HepG2 (cell line): ENCODE measurements around the gene CEP170. TPM values are rescaled to one million over a fixed set of nuclear protein-coding genes. Genes with fewer than 3 reads are reported as not detected.

Experiments
- ATF4 ChIP-seq, 2 experiments: fragments of 450-650 bp in 1 of 2; sonication (generic) in 1 of 2; formaldehyde crosslinking; IDR thresholded peaks; 2 replicates each; pipeline versions ENCODE4 v1.5.0 to v1.8.0; 2020 to 2022; ENCODE audit warnings: mild to moderate bottlenecking in 1 of 2, missing genetic modification reagents in 1 of 2
- CBX2 ChIP-seq, 2 experiments: fragments of 200-600 bp in 1 of 2; sonication (generic); formaldehyde crosslinking in 1 of 2; IDR thresholded peaks; 2 replicates each; pipeline versions ENCODE4 v1.7.0 to v1.8.1; 2018 to 2022; ENCODE audit warnings: low read depth in 2 of 2, low read length in 1 of 2, mild to moderate bottlenecking in 1 of 2, missing genetic modification reagents in 1 of 2
- CHCHD3 ChIP-seq: sonication (generic); formaldehyde crosslinking; IDR thresholded peaks from 2 replicates; pipeline ENCODE4 v1.8.0; 2022; ENCODE audit warnings: mild to moderate bottlenecking, missing genetic modification reagents, moderate library complexity
- DRAP1 ChIP-seq: IDR thresholded peaks from 2 replicates; pipeline ENCODE4 v1.6.1; 2016; ENCODE audit warnings: missing genetic modification reagents, missing compliant biosample characterization
- FOXC1 ChIP-seq: sonication (generic); formaldehyde crosslinking; IDR thresholded peaks from 2 replicates; pipeline ENCODE4 v1.8.0; 2022; ENCODE audit warnings: mild to moderate bottlenecking, missing genetic modification reagents, borderline replicate concordance
- HCFC1 ChIP-seq: fragments of 150-350 bp; IDR thresholded peaks from 2 replicates; pipeline ENCODE4 v1.6.1; 2014; ENCODE audit warnings: low read depth, low read length
- HES4 ChIP-seq: sonication (generic); formaldehyde crosslinking; IDR thresholded peaks from 2 replicates; pipeline ENCODE4 v1.9.0; 2021; ENCODE audit warnings: mild to moderate bottlenecking, missing genetic modification reagents, borderline replicate concordance
- IKZF4 ChIP-seq: sonication (generic); formaldehyde crosslinking; IDR thresholded peaks from 2 replicates; pipeline ENCODE4 v1.5.1; 2020; ENCODE audit warnings: borderline replicate concordance, mild to moderate bottlenecking, low read depth, missing genetic modification reagents; ENCODE audit errors: not compliant biosample characterization
- IRX3 ChIP-seq: sonication (generic); formaldehyde crosslinking; IDR thresholded peaks from 2 replicates; pipeline ENCODE4 v1.8.1; 2023; ENCODE audit warnings: mild to moderate bottlenecking, low read depth, missing genetic modification reagents, borderline replicate concordance
- KAT8 ChIP-seq: IDR thresholded peaks from 2 replicates; pipeline ENCODE4 v1.6.1; 2016; ENCODE audit warnings: missing genetic modification reagents, missing compliant biosample characterization
- MIER2 ChIP-seq: IDR thresholded peaks from 2 replicates; pipeline ENCODE4 v1.6.1; 2016; ENCODE audit warnings: missing biosample characterization, missing genetic modification reagents
- PCBP2 ChIP-seq: fragments of 200-400 bp; formaldehyde crosslinking; optimal IDR thresholded peaks from 2 replicates; pipeline ENCODE3; 2018; ENCODE audit warnings: low read length, low read depth; ENCODE audit not compliant: poor library complexity, severe bottlenecking
- SATB2 ChIP-seq: sonication (generic); formaldehyde crosslinking; IDR thresholded peaks from 2 replicates; pipeline ENCODE4 v1.5.0; 2020; ENCODE audit warnings: missing genetic modification reagents
- STAT5B ChIP-seq: sonication (generic); formaldehyde crosslinking; IDR thresholded peaks from 2 replicates; pipeline ENCODE4 v1.4.0; 2020; ENCODE audit warnings: missing genetic modification reagents
- TSC22D2 ChIP-seq: sonication (generic); formaldehyde crosslinking; IDR thresholded peaks from 2 replicates; pipeline ENCODE4 v1.5.1; 2020; ENCODE audit warnings: missing genetic modification reagents, mild to moderate bottlenecking, borderline replicate concordance
- ZBTB7B ChIP-seq: sonication (generic); formaldehyde crosslinking; IDR thresholded peaks from 2 replicates; pipeline ENCODE4 v1.4.0; 2020; ENCODE audit warnings: missing genetic modification reagents
- ZBTB8A ChIP-seq: sonication (generic); formaldehyde crosslinking; IDR thresholded peaks from 2 replicates; pipeline ENCODE4 v1.4.0; 2020; ENCODE audit warnings: mild to moderate bottlenecking, low read depth, missing genetic modification reagents, borderline replicate concordance
- ZC3H4 ChIP-seq: sonication (generic); formaldehyde crosslinking; IDR thresholded peaks from 2 replicates; pipeline ENCODE4 v1.4.0; 2020; ENCODE audit warnings: missing genetic modification reagents, borderline replicate concordance
- ZFP82 ChIP-seq: sonication (generic); formaldehyde crosslinking; IDR thresholded peaks from 2 replicates; pipeline ENCODE4 v1.5.1; 2020; ENCODE audit warnings: mild to moderate bottlenecking, missing genetic modification reagents, borderline replicate concordance
- ZNF143 ChIP-seq: sonication (generic); formaldehyde crosslinking; IDR thresholded peaks from 2 replicates; pipeline ENCODE4 v1.4.0; 2020; ENCODE audit warnings: missing genetic modification reagents
- ZNF335 ChIP-seq: sonication (generic); formaldehyde crosslinking; IDR thresholded peaks from 2 replicates; pipeline ENCODE4 v1.4.0; 2020; ENCODE audit warnings: missing genetic modification reagents
- ZNF556 ChIP-seq: sonication (generic); formaldehyde crosslinking; IDR thresholded peaks from 2 replicates; pipeline ENCODE4 v1.4.0; 2020; ENCODE audit warnings: mild to moderate bottlenecking, missing genetic modification reagents, borderline replicate concordance
- ZNF605 ChIP-seq: sonication (generic); formaldehyde crosslinking; IDR thresholded peaks from 2 replicates; pipeline ENCODE4 v1.8.0; 2022; ENCODE audit warnings: mild to moderate bottlenecking, missing genetic modification reagents
- ZNF75D ChIP-seq: sonication (generic); formaldehyde crosslinking; IDR thresholded peaks from 2 replicates; pipeline ENCODE4 v1.8.1; 2023; ENCODE audit warnings: missing genetic modification reagents, mild to moderate bottlenecking, borderline replicate concordance
- ZNF775 ChIP-seq: sonication (generic); formaldehyde crosslinking; IDR thresholded peaks from 2 replicates; pipeline ENCODE4 v1.4.0; 2020; ENCODE audit warnings: missing genetic modification reagents, mild to moderate bottlenecking, moderate library complexity, borderline replicate concordance
- ZNF788 ChIP-seq: sonication (generic); formaldehyde crosslinking; IDR thresholded peaks from 2 replicates; pipeline ENCODE4 v1.5.0; 2020; ENCODE audit warnings: mild to moderate bottlenecking, missing genetic modification reagents, borderline replicate concordance
- ZNF83 ChIP-seq: sonication (generic); formaldehyde crosslinking; IDR thresholded peaks from 2 replicates; pipeline ENCODE4 v1.4.0; 2020; ENCODE audit warnings: missing genetic modification reagents, mild to moderate bottlenecking, borderline replicate concordance
- ZSCAN12 ChIP-seq: sonication (generic); formaldehyde crosslinking; IDR thresholded peaks from 2 replicates; pipeline ENCODE4 v1.9.0; 2021; ENCODE audit warnings: mild to moderate bottlenecking, missing genetic modification reagents
- ZSCAN31 ChIP-seq: sonication (generic); formaldehyde crosslinking; IDR thresholded peaks from 2 replicates; pipeline ENCODE4 v1.5.0; 2020; ENCODE audit warnings: low read depth, mild to moderate bottlenecking, missing genetic modification reagents
- polyA plus RNA-seq, 8 experiments: library from polyadenylated mRNA; depleted of rRNA in 3 of 8; stranded (reverse) in 7 of 8; unstranded in 1 of 8; fragments of >200 nt; fragmentation: Illumina TruSeq in 4 of 8; extraction: Trizol in 4 of 8; gene quantifications; 2 replicates each; pipeline versions ENCODE4 v1.2.1 to v1.2.3, GENCODE V29; 2011 to 2016; ENCODE audit warnings: low read depth in 4 of 8, missing spikeins in 1 of 8, mixed read lengths in 1 of 8; ENCODE audit not compliant: insufficient read depth in 1 of 8
- total RNA-seq, 5 experiments: library from RNA; depleted of rRNA; stranded (reverse); fragments of >200 nt; fragmentation: Illumina TruSeq; extraction: Trizol; gene quantifications; 2 replicates each; pipeline ENCODE4 v1.2.3, GENCODE V29; 2016; ENCODE audit warnings: low read depth in 1 of 5

The CEP170 gene
- total and polyA plus RNA-seq, 2 of the 13 experiments (the other 11 are each of a cell fraction or from before 2014, with no cell fraction given) = 23.0 to 28.6 TPM

DNA sequence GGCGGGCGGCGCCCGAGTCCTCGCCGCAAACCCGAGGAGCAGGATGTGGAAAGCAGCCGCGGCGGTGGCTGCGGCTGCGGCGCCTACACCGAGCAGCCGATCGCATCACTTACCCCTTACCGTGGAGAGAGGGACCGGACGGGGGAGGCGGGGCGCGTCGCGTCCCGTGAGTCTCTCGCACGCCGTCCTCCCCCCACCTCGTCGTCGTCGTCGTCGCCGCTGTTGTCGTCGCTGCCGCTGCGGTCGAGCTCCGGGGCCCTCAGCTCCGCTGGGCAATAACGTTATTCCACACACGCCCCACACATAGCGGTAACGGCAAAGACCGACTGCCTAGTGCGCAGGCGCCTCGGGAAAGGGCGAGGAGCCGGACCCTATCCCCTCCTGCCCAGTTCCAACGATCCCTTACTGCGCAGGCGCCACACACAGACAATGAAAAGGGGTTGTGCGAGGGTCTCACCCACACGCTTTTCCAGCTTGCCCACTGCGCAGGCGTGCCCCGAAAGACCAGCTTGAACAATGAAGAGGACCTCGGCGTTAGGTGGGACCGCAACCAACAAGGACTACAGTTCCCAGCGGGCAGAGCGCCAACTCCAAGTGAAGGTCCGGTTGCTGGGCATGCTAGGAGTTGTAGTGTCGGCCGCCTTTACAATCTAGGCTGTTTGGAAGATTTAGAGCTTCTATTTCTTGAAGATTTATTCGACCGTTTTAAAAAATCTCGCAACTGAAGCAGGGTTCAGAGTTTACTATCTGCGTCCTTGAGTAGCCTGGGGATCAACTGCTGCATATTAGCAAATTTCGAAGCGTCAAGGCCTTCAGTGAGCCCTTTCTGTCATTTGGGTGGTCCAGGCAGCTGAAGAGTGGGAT lies at the start of gene CEP170 (continued):
- peak; percentile 83 for TF ChIP-seq ZNF335
- no peak for TF ChIP-seq IRX3 (CRISPR knock-in tag)
- TF ChIP-seq ZFP82 (CRISPR knock-in tag) = no peak
- 0 out of 2 replicates have a peak, but pooled peaks have one; percentile 66 for TF ChIP-seq ZNF556 (CRISPR knock-in tag)
- TF ChIP-seq HCFC1 = peak; percentile 93
- TF ChIP-seq ZBTB7B = peak; percentile 43; the same call in 1 of the 2 replicates
- 0 out of 2 replicates have a peak, but pooled peaks have one; percentile 33 for TF ChIP-seq HES4 (CRISPR knock-in tag)
- TF ChIP-seq CHCHD3 = no peak
- no peak for TF ChIP-seq IKZF4 (CRISPR knock-in tag)
- TF ChIP-seq FOXC1 = peak; percentile 44; the same call in 1 of the 2 replicates
- peak; percentile 3; the same call in 1 of the 2 replicates for TF ChIP-seq ZNF788 (CRISPR knock-in tag)
- no peak for TF ChIP-seq TSC22D2 (CRISPR knock-in tag)
- TF ChIP-seq ZSCAN12 = no peak
- peak; percentile 91; the same call in 1 of the 2 replicates for TF ChIP-seq ZNF83 (CRISPR knock-in tag)
- no peak for TF ChIP-seq ZC3H4 (CRISPR knock-in tag)
- TF ChIP-seq KAT8 (CRISPR knock-in tag) = no peak; the same call in 1 of the 2 replicates
- no peak for TF ChIP-seq ZSCAN31 (CRISPR knock-in tag)
- TF ChIP-seq PCBP2 = no peak
- TF ChIP-seq ZNF143 (CRISPR knock-in tag) = peak; percentile 88
- peak; percentile 53; the same call in 1 of the 2 replicates for TF ChIP-seq DRAP1 (CRISPR knock-in tag)
- no peak for TF ChIP-seq ZNF605 (CRISPR knock-in tag)
- peak; percentile 47; the same call in 1 of the 2 replicates for TF ChIP-seq ZNF775 (CRISPR knock-in tag)
- TF ChIP-seq SATB2 (CRISPR knock-in tag) = no peak
- no peak for TF ChIP-seq STAT5B (CRISPR knock-in tag)
- no peak for TF ChIP-seq ZBTB8A
- TF ChIP-seq ATF4 (CRISPR knock-in tag; IDR thresholded peaks at IDR 0.05) = 0 out of 4 replicates have a peak, but pooled peaks of 1 of the 2 experiments have one; percentile 26
- no peak for TF ChIP-seq CBX2 (IDR thresholded peaks at IDR 0.05; ENCODE audit: low read depth, low read length)
- no peak for TF ChIP-seq CBX2 (CRISPR knock-in tag; IDR thresholded peaks at IDR 0.05; ENCODE audit: low read depth)
- no peak for TF ChIP-seq MIER2
- TF ChIP-seq ZNF75D (CRISPR knock-in tag) = no peak
